ENCODE results near the gene ACER3. TPM values are rescaled to one million over a fixed set of nuclear protein-coding genes. Genes with fewer than 3 reads are reported as not detected.
"Not testable (repeated sequence)": the region's sequence is repeated elsewhere in the genome, so short reads cannot be mapped to it uniquely, and the experiment has no call there.

ACER3 gene
- total RNA-seq, 1 experiment from 2014 or later = 18.3 TPM

DNA sequence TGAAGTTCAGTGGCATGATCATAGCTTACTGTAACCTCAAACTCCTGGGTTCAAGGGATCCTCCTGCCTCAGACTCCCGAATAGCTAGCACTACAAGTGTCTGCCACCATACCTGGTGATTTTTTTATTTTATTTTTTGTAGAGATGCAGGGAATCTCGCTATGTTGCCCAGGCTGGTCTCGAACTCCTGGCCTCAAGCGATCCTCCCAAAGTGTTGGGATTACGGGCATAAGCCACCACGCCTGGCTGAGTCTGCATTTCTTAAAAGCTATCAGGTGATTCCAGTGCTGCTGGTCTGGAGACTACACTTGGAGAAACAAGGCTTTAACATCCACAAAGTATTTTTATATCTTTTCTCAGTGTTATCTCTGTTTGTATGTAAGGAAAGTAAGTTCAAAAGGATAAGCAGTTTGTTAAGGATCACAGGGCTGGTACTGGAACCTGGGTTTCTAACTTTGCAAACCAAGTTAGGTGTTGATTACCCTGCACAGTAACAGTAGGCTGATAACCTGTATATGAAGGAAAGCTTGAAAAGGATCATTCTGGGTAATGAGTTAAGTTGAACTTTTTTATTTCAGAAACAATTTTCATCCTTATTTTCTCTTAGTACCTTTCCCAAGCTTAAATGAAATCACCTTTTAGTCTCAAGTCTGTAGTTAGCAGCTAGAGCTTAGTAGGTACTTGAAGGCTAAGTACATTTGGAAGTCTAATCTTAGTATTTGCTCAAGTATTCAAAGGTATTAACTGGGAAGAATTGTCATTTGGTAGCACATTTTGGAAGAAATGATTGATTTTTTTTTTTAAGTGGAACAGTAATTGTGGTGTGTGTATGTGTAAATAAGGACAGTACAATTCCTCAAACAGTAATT is 12.5 kb downstream of the ACER3 start:
- DNase-seq (ENCODE audit: low spot score) = no peak

DNA sequence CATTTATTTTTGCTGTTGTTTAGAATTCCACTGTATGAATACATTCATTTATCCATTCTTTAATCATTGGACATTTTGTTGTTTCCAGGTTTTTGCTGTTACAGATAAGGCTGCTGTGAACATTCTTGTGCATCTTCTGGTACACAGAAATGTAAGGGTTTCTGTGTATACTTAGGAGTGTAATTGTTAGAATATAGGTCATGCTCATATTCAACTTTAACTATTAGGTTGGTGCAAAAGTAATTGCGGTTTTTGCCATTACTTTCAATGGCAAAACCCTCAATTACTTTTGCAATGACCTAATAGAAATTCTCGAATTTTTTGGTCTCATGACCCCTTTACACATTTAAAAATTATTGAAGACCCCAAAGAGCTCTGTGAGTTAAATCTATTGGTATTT is 17.3 kb downstream of the ACER3 start:
- DNase-seq (ENCODE audit: low spot score) = no peak

DNA sequence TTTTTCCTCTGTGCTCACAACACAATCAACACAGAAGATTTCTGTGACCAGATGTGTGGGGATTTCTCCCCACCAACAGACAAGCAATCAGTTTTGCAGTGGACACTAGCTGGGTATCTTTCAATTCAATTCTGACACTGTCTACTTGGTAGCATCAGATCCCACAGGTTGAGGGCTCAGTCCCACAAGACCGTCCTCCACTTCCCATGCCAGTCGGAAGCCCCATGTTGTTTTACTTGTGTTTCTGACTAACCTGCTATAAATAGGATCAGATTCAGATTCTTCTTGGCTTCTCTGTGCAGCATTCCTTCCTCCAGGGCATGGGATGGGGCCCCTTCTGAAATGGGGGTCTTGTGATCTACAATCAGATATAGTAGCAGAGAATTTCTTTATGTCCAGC is 19.6 kb downstream of the ACER3 start:
- no peak for DNase-seq (ENCODE audit: low spot score)

DNA sequence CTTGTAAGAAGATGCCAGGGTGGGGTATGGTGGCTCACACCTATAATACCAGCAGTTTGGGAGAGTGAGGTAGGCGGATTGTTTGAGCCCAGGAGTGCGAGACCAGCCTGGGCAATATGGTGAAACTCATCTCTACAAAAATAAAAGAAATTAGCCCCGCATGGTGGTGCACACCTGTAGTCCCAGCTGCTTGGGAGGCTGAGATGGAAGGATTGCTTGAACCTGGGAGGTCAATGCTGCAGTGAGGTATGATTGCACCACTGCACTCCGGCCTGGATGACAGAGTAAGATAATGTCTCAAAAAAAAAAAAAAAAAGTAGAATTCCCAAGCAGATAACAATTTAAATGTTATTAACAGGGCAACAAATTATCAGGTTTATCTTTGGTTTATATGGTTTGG is 20.2 kb downstream of the ACER3 start:
- DNase-seq (ENCODE audit: low spot score) = no peak

DNA sequence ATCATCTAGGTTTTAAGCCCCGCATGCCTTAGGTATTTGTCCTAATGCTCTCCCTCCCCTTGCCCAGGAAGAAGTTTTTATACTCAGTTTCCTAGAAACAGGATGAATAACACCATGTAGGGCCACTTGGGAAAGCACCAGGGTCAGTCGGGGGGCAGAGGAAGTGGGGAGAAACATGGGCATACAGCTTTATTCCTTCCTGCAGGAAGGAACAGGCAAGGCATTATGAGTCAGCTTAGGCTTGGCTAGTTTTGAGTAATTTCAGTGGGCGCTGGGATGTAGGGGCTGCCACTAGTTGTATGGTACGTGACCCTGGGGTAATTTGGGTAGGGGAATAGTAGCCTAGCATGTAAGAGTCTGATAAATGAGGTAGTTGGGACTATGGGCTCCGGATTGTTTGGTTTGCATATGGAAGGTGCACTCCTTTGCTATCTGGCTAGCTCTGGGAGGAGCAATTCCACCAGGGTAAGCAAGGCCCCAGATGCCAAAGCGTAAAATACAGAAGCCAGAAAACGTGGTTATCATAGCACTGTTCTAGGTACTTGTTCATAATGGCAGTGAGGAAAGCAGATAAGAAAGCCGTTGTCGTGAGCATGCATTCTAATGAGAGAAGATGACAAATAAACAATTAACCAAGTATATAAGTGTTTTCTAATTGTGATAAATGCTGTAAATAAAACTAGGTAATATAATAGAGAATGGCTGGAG is 24.8 kb downstream of the ACER3 start:
- DNase-seq (ENCODE audit: low spot score) = peak; percentile 88

DNA sequence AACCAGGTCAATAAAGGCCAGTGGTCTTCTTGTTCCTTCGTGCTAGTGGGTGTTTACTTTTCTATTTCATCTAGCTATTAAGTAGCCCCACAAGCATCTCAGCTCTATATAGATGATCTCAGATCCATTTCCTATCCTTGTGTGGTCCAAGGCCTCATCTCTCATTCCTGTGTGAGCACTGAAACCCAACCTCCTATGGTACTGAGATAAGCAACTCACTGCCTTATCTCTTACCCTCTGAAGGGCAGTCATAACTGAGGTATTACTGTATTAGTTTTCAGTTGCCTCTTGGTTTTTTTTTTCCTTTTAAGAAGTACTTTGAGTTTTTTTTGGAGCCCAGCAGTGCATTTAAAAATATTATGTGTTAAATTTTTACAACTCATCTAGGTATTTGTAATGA is 28.3 kb downstream of the ACER3 start:
- DNase-seq (ENCODE audit: low spot score) = peak; percentile 26

DNA sequence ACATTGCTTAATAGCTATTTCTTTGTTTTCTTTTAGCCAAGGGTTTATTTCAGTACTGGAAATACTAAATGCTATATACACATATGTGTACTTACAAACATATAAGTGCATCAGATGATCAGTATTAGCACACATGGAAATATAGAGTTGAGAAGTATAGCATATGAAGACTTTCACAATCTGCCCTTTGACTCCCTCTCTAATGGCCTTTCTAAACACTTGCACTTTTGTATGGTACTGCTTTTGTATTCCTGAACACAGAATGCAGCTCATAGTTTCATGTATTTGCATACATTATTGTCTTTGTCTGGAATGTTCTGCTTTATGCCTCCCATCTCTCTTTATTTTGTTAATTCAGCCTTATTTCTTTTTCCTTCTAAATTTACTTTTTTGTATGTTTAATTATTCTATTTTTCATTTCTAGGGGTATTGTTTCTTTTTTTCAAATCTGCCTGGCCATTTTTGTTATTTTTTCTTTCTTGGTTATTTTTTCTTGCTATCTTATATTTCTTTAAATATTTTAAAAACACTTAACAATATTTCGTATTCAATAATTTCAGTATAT is 28.8 kb downstream of the ACER3 start:
- DNase-seq (ENCODE audit: low spot score) = no peak

DNA sequence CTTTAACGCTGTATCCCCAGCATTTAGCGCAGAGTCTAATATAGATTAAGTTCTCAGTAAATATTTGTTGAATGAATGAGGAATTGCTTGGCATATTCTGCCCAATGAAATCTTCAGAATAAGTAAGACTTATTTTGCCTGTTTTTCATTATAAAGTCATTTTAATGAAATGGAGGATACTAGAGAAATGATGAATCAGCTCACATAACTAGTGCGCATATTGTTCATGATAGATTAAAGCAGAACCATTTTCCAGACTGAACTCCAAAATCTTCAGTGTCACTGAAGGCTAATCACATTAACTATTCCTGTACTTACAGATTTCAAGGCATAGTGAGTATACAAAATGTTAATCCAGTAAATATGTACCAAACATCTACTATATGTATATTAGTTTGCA is 29.6 kb downstream of the ACER3 start:
- no peak for DNase-seq (ENCODE audit: low spot score)

DNA sequence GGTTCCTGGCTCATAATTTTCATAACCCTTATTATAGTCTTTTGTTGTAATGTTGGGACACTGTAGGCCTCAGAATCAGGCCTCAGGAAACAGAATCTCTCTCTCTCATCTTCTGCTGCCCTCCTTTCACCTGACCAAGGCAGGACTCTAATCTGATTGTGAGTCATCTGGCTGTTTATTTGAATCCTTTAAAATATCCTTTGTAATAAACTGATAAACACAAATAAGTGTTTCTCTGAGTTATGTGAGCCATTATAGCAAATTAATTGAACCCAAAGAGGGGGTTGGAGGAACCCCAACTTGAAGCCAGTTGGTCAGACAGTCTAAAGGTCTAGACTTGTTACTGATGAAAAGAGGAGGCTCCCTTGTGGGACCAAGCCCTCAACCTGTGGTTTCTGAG is 30.6 kb downstream of the ACER3 start:
- peak; percentile 28 for DNase-seq (ENCODE audit: low spot score)

DNA sequence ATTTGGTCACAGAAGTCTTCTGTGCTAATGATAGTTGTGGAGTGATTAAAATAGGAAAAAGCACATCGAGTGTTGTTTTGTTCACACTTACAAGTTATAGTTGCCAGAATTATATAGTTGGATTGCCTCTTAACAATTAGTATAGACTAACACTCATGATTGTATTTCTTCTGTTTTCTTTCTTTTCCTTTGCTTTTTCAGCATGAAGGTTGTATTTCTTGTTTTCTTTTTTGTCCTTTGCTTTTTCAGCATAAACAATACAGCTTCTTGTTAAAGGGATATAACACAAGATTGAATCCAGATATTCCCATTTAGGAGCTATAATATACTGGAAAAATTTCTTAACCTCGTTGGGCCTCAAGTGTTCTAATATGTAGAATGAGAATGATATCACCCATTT is 31.1 kb downstream of the ACER3 start:
- no peak for DNase-seq (ENCODE audit: low spot score)

DNA sequence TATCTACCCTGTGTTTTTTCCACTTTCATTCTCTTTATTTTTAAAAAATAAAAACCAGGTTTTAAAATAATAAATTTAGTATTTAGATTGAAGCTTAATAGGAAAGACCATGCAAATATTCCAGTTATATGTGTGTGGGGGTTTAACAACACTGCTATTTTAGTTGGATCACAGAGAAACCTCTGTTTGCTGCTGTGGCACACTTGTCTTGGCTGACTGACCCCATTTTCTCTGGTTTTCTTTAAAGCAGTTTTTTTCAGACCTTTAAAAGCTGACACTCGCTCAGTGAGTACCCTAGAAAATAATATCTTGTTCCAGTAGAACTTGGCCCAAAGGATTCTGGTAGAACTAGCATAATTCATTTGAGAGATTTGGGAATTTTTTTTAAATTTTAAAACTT is 31.6 kb downstream of the ACER3 start:
- DNase-seq (ENCODE audit: low spot score) = no peak

DNA sequence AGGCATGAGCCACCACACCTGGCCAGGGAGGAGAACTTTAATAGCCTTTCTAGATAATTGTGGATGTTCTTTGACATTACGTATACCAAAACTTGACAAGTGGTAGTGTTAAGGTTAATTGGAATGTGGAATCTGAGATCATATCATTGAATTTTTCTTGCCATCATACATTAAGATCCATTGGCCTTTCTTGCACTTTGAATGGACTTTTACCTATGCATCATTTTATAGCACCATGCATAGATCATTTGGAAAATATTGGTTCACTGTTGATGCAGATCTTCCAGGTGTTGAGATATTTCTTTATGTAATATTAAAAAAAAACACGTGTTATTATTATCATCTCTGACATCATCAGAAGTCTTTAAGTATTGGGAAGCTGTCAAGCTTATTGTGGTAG is 36.5 kb downstream of the ACER3 start:
- DNase-seq (ENCODE audit: low spot score) = no peak

DNA sequence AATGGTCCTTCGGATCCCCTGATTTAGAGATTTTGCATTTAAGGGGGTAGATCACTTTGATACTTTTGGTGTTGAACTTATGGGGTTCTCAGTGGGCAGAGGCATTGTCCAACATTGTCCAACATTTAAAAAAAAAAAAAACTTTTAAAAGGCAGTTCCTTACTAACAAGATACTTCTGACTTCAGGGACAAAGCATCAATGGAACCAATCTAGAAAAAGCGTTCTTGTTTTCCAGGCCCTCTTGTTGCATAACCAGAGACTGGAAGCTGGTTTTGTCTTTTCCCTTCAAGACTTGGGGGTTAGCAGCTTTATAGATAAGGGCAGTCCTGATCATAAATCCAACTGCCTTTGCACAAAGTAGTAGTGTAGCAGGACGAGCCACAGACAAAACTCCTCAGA is 40.4 kb downstream of the ACER3 start:
- no peak for DNase-seq (ENCODE audit: low spot score)

DNA sequence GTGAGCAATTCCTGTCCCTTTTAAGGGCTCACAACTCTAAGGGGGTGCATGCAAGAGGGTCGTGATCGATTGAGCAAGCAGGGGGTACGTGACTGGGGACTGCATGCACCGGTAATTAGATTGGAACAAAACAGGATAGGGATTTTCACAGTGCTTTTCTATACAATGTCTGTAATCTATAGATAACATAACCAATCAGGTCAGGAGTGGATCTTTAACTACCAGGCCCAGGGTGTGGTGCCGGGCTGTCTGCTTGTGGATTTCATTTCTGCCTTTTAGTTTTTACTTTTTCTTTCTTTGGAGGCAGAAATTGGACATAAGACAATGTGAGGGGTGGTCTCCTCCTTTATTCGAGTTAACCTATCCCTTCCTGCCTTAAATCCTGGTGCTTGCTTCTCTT is 40.9 kb downstream of the ACER3 start:
- not testable (repeated sequence) for DNase-seq (ENCODE audit: low spot score)

DNA sequence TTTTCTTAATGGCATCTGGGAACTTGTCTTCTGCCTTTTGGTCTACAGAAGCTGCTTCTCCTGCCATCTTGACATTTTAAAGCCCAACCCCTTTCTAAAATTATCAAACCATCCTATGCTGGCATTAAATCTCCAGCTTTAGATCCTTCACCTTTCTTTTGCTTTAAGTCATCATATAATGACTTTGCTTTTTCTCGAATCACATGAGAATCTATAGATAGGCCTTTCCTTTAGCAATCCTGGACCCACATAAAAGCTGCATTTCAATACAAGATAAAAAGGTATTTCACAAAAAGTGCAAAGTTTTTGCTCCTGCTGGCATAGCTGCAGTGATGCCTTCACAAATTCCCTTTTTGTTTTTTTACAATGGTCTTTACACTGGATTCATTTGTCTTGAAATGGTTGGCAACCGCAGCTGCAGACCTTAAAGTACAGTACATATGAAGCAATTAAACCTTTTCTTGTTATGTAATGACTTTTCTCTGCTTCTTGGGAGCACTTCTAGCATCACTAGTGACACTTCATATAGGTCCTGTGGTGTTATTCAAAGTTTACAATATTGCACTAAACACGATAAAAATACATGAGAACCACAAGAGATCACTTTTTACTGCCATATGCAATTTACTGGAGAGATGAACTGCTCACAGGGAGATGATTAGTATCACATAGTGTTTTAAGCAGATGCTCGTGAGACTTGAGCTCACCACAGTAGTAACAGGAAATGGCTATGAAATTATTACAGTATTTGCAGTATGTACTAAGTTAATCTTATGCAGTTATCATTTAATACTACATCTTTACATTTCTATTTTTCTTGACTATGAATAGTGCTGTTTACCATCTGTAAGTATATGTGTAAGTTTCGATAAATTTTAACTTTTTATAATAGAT is 41.6 kb downstream of the ACER3 start:
- DNase-seq (ENCODE audit: low spot score) = no peak

DNA sequence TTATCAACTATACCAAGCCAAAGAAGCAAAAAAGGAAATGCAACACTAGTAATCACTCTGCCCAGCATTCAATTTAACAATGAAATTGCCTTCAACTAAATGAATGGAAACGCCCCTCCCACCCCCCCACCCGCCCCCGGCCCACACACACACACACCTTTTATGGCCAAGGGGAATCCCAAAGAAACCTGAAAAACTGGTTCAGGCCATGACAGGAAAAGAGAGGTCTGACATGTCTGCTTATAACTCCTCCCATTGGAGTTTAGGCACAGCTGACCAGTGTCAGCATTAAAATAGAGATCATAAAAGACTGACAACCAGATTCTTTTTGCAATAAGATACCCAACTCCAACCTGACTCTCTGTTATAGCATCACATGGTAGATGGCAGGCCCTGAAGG is 42.6 kb downstream of the ACER3 start:
- DNase-seq (ENCODE audit: low spot score) = no peak

DNA sequence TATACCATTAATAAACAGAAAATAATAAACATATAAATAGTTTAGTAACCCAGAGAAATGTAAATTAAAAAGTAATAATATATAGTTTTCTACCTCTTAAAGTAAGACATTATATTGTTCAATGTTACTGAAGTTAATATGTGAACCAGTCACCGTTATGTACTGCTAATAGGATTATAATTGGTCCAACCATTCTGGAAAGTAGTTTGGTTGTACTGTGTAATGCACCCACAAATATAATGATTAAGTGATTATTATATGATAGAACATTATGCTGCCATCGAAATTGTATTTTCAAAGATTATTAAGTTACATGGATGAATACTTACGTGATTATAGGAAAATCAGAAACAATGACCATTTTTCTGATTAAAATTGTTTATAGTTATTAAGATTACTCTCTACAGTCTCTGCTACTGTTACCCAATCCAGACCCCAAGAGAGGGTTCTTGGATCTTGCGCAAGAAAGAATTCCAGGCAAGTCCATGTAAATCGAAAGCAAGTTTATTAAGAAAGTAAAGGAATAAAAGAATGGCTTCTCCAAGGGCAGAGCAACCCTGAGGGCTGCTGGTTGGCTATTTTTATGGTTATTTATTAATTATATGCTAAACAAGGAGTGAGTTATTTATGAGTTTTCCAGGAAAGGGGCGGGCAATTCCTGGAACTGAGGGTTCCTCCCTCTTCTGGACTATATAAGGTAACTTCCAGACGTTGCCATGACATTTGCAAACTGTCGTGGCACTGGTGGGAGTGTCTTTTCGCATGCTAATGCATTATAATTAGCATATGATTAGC is 50.1 kb downstream of the ACER3 start:
- no peak for DNase-seq (ENCODE audit: low spot score)

DNA sequence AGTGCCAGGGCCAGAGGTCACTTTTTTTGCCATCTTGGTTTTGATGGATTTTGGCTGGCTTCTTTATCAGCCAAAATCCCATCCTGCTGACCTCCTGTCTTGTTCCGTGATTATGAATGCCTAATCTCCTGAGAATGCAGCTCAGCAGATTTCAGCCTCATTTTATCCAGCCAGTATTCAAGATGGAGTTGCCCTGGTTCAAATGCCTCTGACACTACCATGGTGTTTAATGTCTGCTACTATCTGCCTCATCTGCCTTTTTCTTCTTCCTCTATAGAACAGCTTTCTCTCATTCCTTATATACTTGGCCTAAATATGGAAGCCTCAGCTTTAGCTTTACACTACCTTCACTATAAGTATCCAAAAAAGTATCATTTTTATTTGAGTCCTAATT is 50.7 kb downstream of the ACER3 start:
- DNase-seq (ENCODE audit: low spot score) = no peak

DNA sequence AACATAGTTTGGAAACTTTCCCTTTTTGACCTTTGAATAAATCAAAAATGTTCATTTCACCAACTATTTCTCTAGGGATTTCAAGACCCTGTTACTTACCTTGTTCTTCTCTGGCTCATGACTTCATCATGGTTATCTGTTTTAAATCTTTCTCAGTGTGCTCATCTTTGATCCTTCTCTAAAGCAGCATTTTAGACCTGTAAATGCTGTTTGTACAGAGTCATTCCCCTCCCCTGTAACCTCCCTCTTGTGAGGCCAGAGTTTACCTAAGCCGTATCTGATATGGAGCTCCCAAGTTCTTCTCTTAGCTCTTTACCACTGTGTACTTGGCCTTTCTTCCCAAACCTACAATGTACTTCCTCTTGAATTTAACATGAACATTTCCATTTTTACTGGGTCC is 56.0 kb downstream of the ACER3 start:
- no peak for DNase-seq (ENCODE audit: low spot score)

DNA sequence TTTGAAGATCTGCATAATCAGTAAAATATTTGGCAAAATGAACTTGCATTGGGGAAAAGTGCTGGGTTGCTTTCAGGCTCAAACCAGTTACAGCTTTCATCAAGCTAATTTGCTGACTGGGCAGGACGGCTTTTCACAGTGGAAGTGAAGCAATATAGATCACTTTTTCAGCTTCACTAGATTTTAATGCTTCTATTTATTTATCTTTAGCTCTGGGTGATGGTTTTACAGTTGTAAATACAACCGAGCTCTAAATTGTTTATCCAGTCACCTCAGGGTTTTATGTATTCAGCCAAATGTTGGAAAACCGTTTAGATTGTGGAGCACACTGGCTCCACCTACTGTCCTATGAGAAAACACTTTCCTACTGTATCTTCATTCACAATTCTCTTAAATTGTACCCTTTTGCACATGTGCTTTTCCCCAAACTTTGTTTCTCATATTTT is 58.2 kb downstream of the ACER3 start:
- DNase-seq (ENCODE audit: low spot score) = peak; percentile 58

DNA sequence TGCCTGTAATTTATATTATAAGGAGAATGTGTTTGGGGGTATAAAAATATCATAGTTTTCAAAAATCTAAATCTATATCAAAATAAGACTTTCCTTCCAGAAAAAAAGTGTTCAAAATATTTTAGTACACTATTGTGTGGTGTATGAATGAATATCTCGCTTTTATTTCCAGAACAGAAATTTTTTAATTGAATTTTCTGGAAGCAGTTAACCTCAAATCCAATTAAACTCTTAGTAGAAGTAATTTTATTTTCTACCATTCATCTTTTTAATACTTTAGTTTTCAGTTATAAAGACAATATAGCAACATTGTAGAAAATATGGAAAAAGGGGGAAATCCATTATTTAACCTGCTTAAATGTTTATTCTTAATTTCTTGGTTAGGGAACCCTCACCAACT is 58.7 kb downstream of the ACER3 start:
- no peak for DNase-seq (ENCODE audit: low spot score)

Data from A172 (cell line).